ENCODE results near the gene RAPH1.

Gene RAPH1

GRCh38 chr2:203359450-203359849, 175.7 kb downstream of the RAPH1 start:
- DNase-seq (ENCODE audit: low spot score), result no peak

GRCh38 chr2:203354966-203355365, 180.1 kb downstream of the RAPH1 start:
- no peak for DNase-seq (ENCODE audit: low spot score)

- DNase-seq (ENCODE audit: low spot score), result no peak
Observed at GRCh38 chr2:203352604-203353255, 182.4 kb downstream of the RAPH1 start.

GRCh38 chr2:203347375-203347774, 187.7 kb downstream of the RAPH1 start:
- peak; percentile 73 for DNase-seq (ENCODE audit: low spot score)

- DNase-seq (ENCODE audit: low spot score), result peak; percentile 24
Observed at GRCh38 chr2:203346612-203347011, 188.5 kb downstream of the RAPH1 start.

GRCh38 chr2:203344667-203345066, 190.4 kb downstream of the RAPH1 start:
- no peak for DNase-seq (ENCODE audit: low spot score)
